Right cardiac atrium (tissue), 5 donors: ENCODE results near the gene GSTM4. TPM values are rescaled to one million over a fixed set of nuclear protein-coding genes. Genes with fewer than 3 reads are reported as not detected.
"Not testable (repeated sequence)": the region's sequence is repeated elsewhere in the genome, so short reads cannot be mapped to it uniquely, and the experiment has no call there.

Experiments
- ATAC-seq, 2 donors: fragments of 200-7000 bp; cut with Tn5 transposase; one replicate each; pipeline versions ENCODE4 v1.8.0 to v1.9.1; 2020; ENCODE audit warnings: moderate library complexity in 2 of 2, mild to moderate bottlenecking in 1 of 2
- DNase-seq, 3 donors: peaks; one replicate each; pipeline ENCODE4 v3.0.0-alpha.2; 2020
- H3K27ac ChIP-seq: one replicate; pipeline ENCODE4 v1.5.1; 2013; ENCODE audit warnings: mild to moderate bottlenecking, low read length, control low read depth, moderate library complexity
- H3K27me3 ChIP-seq: one replicate; pipeline ENCODE4 v1.6.1; 2013; ENCODE audit not compliant: control insufficient read depth, insufficient read depth
- H3K4me1 ChIP-seq: one replicate; pipeline ENCODE4 v1.6.1; 2013; ENCODE audit warnings: low read length; ENCODE audit not compliant: control insufficient read depth, insufficient read depth
- H3K4me3 ChIP-seq: one replicate; pipeline ENCODE4 v1.5.1; 2013; ENCODE audit warnings: low read length, control low read depth
- H3K9me3 ChIP-seq: one replicate; pipeline ENCODE4 v1.6.1; 2013; ENCODE audit warnings: low read length; ENCODE audit not compliant: control insufficient read depth
- intact Hi-C, 4 donors: fragments of 100-400 bp; cut with DNase I; formaldehyde crosslinking; loops; one replicate each; pipeline versions ENCODE4 v1.11.0 to v1.14.0; 2022 to 2023
- polyA plus RNA-seq: library from polyadenylated mRNA; stranded (reverse); fragments of 200-250 nt; gene quantifications from one replicate; pipeline ENCODE4 v1.2.3, GENCODE V29; 2013
- total RNA-seq, 4 donors: library from RNA; stranded (reverse); fragmentation: NEBNext Ultra II Directional; extraction: Animal tissue kit (Norgen Biotek cat#: 25700); gene quantifications; one replicate each; pipeline ENCODE4 v1.2.1, GENCODE V29; 2021
- donor health status: healthy with polysubstance abuse.
- donor health status: DM: no; HTN: yes; CAD: no.
- donor health status: DM: no; HTN: no; CAD: no.
- donor health status: DM: no; HTN: yes; CAD: no; lungs with severe emphysema.
- donor health status: DM: yes; HTN: yes; CAD: no.

Gene GSTM4
- total and polyA plus RNA-seq, 5 donors, result 31.2 to 57.8 (median 41.5) TPM

DNA sequence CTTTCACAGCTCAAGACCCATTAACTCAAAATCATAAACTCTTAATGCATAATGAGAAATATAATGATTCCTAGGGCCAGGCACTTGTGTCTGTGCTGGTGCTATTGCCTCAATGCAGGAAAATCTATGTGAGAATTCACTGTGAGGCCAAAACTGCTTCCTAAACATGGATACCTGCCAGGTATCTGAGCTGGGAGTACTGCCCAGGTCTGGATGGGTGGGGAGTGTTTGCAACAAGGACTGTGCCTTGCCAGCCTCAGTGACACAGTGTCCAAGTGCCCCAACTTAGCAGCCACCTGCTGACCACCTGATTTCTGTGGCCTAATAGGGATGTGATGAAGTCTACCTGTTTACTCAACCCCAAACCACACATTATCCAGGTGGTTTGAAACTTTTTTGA, 53.9 kb downstream of the GSTM4 start:
- H3K27me3 ChIP-seq, intact Hi-C loops, ATAC-seq: not testable (repeated sequence)

More for the DNA sequence above, 53.9 kb downstream of the GSTM4 start:
- H3K9me3 ChIP-seq, H3K27ac ChIP-seq, H3K4me1 ChIP-seq, H3K4me3 ChIP-seq, DNase-seq: not testable (repeated sequence)

Other genes starting within 250 kb of the GSTM4 start
- 10 to 100 TPM; 49.1 to 60.2 (median 55.9) TPM for gene PSMA5, start 229.7 kb upstream of the GSTM4 start, total RNA-seq
- gene PSMA5, start 229.7 kb upstream of the GSTM4 start, polyA plus RNA-seq, result 49.8 TPM
- 10 to 100 TPM in 2 of 4 donors, 1 to 10 TPM in 2; 8.9 to 12.9 (median 10.3) TPM for gene SYPL2, start 189.6 kb upstream of the GSTM4 start, total RNA-seq
- gene SYPL2, start 189.6 kb upstream of the GSTM4 start, polyA plus RNA-seq, result 7.9 TPM
- gene ATXN7L2, start 172.2 kb upstream of the GSTM4 start, total RNA-seq, result 1 to 10 TPM; 1.4 to 3.3 (median 2.0) TPM
- 2.6 TPM for gene ATXN7L2, start 172.2 kb upstream of the GSTM4 start, polyA plus RNA-seq
- 1 to 10 TPM; 4.9 to 6.6 (median 5.5) TPM for gene CYB561D1, start 162.0 kb upstream of the GSTM4 start, total RNA-seq
- 2.8 TPM for gene CYB561D1, start 162.0 kb upstream of the GSTM4 start, polyA plus RNA-seq
- gene AMIGO1, start 146.4 kb upstream of the GSTM4 start, total RNA-seq, result 10 to 100 TPM in 3 of 4 donors, 1 to 10 TPM in 1; 9.7 to 14.2 (median 12.9) TPM
- 5.3 TPM for gene AMIGO1, start 146.4 kb upstream of the GSTM4 start, polyA plus RNA-seq
- gene GPR61, start 116.2 kb upstream of the GSTM4 start, total RNA-seq, result 1 to 10 TPM in 1 of 4 donors, under 1 TPM in 3; 0.22 to 1.4 (median 0.69) TPM
- gene GPR61, start 116.2 kb upstream of the GSTM4 start, polyA plus RNA-seq, result 0.14 TPM
- 1 to 10 TPM; 2.6 to 4.7 (median 3.0) TPM for gene GNAI3, start 107.5 kb upstream of the GSTM4 start, total RNA-seq
- 1.6 TPM for gene GNAI3, start 107.5 kb upstream of the GSTM4 start, polyA plus RNA-seq
- not detected for gene GNAT2, start 36.5 kb upstream of the GSTM4 start, total RNA-seq
- not detected for gene GNAT2, start 36.5 kb upstream of the GSTM4 start, polyA plus RNA-seq
- gene AMPD2, start 36.3 kb upstream of the GSTM4 start, total RNA-seq, result 10 to 100 TPM; 18.8 to 26.1 (median 23.4) TPM
- gene AMPD2, start 36.3 kb upstream of the GSTM4 start, polyA plus RNA-seq, result 8.4 TPM
- 10 to 100 TPM; 50.3 to 92.8 (median 72.6) TPM for gene GSTM2, start 12.0 kb downstream of the GSTM4 start, total RNA-seq
- gene GSTM2, start 12.0 kb downstream of the GSTM4 start, polyA plus RNA-seq, result 99.5 TPM
- 10 to 100 TPM in 1 of 4 donors, not detected in 3; 31.1 TPM for gene GSTM1, start 31.7 kb downstream of the GSTM4 start, total RNA-seq
- 38.9 TPM for gene GSTM1, start 31.7 kb downstream of the GSTM4 start, polyA plus RNA-seq
- 10 to 100 TPM in 2 of 4 donors, 1 to 10 TPM in 2; 5.3 to 13.7 (median 10.0) TPM for gene GSTM5, start 56.2 kb downstream of the GSTM4 start, total RNA-seq
- 7.8 TPM for gene GSTM5, start 56.2 kb downstream of the GSTM4 start, polyA plus RNA-seq
- gene GSTM3, start 84.9 kb downstream of the GSTM4 start, total RNA-seq, result 100 to 1,000 TPM in 2 of 4 donors, 10 to 100 TPM in 2; 65.5 to 150 (median 112) TPM
- gene GSTM3, start 84.9 kb downstream of the GSTM4 start, polyA plus RNA-seq, result 279 TPM
- gene EPS8L3, start 107.8 kb downstream of the GSTM4 start, total RNA-seq, result not detected
- gene EPS8L3, start 107.8 kb downstream of the GSTM4 start, polyA plus RNA-seq, result not detected